Heart right ventricle (tissue), 16 donors: ENCODE results near the gene SERPINA10. TPM values are rescaled to one million over a fixed set of nuclear protein-coding genes. Genes with fewer than 3 reads are reported as not detected.
A peak's percentile ranks its signal among the peaks of the same experiment; 100 is the strongest.

ENCODE experiments used
- ATAC-seq, 8 donors: fragments of 200-7000 bp; cut with Tn5 transposase; one replicate each; pipeline ENCODE4 v1.9.1; 2020; ENCODE audit warnings: mild to moderate bottlenecking in 8 of 8, moderate library complexity in 8 of 8, moderate number of reproducible peaks in 1 of 8
- DNase-seq, 2 donors: peaks; one replicate each; pipeline ENCODE4 v3.0.0-alpha.2; 2020
- H3K27ac ChIP-seq, 10 donors: fragments of 200-600 bp; sonication (generic) in 2 of 10; one replicate each; pipeline versions ENCODE4 v1.5.0 to v1.8.0; 2020 to 2022; ENCODE audit warnings: mild to moderate bottlenecking in 3 of 10
- H3K27me3 ChIP-seq, 7 donors: fragments of 200-600 bp; one replicate each; pipeline ENCODE4 v1.8.0; 2021 to 2022; ENCODE audit warnings: mild to moderate bottlenecking in 2 of 7
- H3K36me3 ChIP-seq, 9 donors: fragments of 200-600 bp; sonication (generic) in 1 of 9; one replicate each; pipeline versions ENCODE4 v1.5.0 to v1.8.0; 2020 to 2022; ENCODE audit warnings: mild to moderate bottlenecking in 2 of 9
- H3K4me1 ChIP-seq, 9 donors: fragments of 200-600 bp; sonication (generic) in 1 of 9; one replicate each; pipeline versions ENCODE4 v1.5.0 to v1.8.0; 2020 to 2022; ENCODE audit warnings: mild to moderate bottlenecking in 4 of 9
- H3K4me3 ChIP-seq, 10 donors: fragments of 200-600 bp; sonication (generic) in 2 of 10; one replicate each; pipeline versions ENCODE4 v1.5.0 to v1.8.0; 2020 to 2022; ENCODE audit warnings: mild to moderate bottlenecking in 7 of 10, moderate library complexity in 2 of 10
- H3K9me3 ChIP-seq, 11 donors: fragments of 200-600 bp in 10 of 11; sonication (generic) in 2 of 11; one replicate each; pipeline versions ENCODE4 v1.5.0 to v1.8.0; 2013 to 2022; ENCODE audit warnings: mild to moderate bottlenecking in 2 of 11, control low read depth in 1 of 11, moderate library complexity in 1 of 11
- WGBS, 2 donors: extraction: QIAGEN DNeasy Blood & Tissue Kit; methylation state at CpG; one replicate each; pipeline ENCODE4 v1.1.7; 2013; ENCODE audit warnings: inconsistent platforms in 1 of 2; 5-methylcytosine and 5-hydroxymethylcytosine counted together
- intact Hi-C, 10 donors: fragments of 100-400 bp; cut with DNase I; formaldehyde crosslinking; loops; one replicate each; pipeline versions ENCODE4 v1.11.1 to v1.14.2; 2022
- long read RNA-seq, 3 donors: library from polyadenylated mRNA; unstranded; transcript quantifications; one replicate each; pipeline ENCODE4 v2.0.0, GENCODE V29; 2020 to 2021
- polyA plus RNA-seq, 2 donors: library from polyadenylated mRNA; stranded (reverse); fragments of 200-250 nt; gene quantifications; one replicate each; pipeline ENCODE4 v1.2.3, GENCODE V29; 2013
- total RNA-seq, 10 donors: library from RNA; stranded (reverse); fragmentation: NEBNext Ultra II Directional in 3 of 10; extraction: Animal tissue kit (Norgen Biotek cat#: 25700) in 3 of 10; gene quantifications; one replicate each; pipeline versions ENCODE4 v1.2.1 to v1.2.4, GENCODE V29; 2021 to 2023
- TF ChIP-seq, protein P1 (sequence below), 9 donors: fragments of 200-600 bp; sonication (generic) in 2 of 9; IDR thresholded peaks; one replicate each; pipeline versions ENCODE4 v1.5.0 to v1.8.0; 2021 to 2022; ENCODE audit warnings: antibody characterized with exemption in 9 of 9, mild to moderate bottlenecking in 5 of 9, moderate library complexity in 1 of 9
- donor health status: Arrhythmogenic right ventricular cardiomyopathy.
- donor health status: ischemic (EF 13 %, LVEDD 7.1; RV severe dilation, severe dysfunction).
- donor health status: healthy with polysubstance abuse.
- donor health status: DM: no; HTN: yes; CAD: no.
- donor health status: DM: no; HTN: no; CAD: no.
- donor health status: ischemic (EF 25% LVEDD 6.9; RV normal size, moderate dysfunction).
- donor health status: ischemic (EF 25% LVEDD 5.7; RV mildly dilated, moderate dysfunction).
- donor health status: healthy.
- donor health status: DM: yes; HTN: yes; CAD: no.
- donor health status: Ischemic cardiomyopathy.
- donor health status: ischemic (EF 35%, LVEDD 5.7; RV mildly dilated, moderate dysfunction).
- donor health status: nonischemic (EF 11% LVEDD 7.7; RV severe dilation, severe dysfunction).
- donor health status: DM: yes; HTN: yes; CAD: no.
- donor health status: PGD.
- donor health status: ischemic (EF 29% LVEDD 5.4; RV normal size, mild dysfunction).
- donor health status: nonischemic (EF 23%, LVEDD 6.1; RV moderate dilation, normal function).

SERPINA10 gene
- total RNA-seq, result not detected
- not detected for polyA plus RNA-seq
- long read RNA-seq, donor 1, result 0 reads
- long read RNA-seq, donor 2, result 0 reads
- long read RNA-seq, donor 3, result 0 reads

GRCh38 chr14:94292872-94293577, at the start of gene SERPINA10:
TSS of gene SERPINA10 (minus strand) at chr14:94293268. CDS start at chr14:94290593, 2,675 bp downstream.
- no peaks in the 10 kb centered on the region for H3K36me3 ChIP-seq
- DNase-seq, result no peak
- no peak within 1 kb of the TSS for H3K27ac ChIP-seq
- peaks cover 0 to 18% (median 0%) of the 10 kb centered on the region in 7 donors for H3K27me3 ChIP-seq
- WGBS, 2 donors, result 73 to 74% methylated on average over 10 of the region's 10 CpGs
- no peak for ATAC-seq
- TF ChIP-seq, protein P1, sequence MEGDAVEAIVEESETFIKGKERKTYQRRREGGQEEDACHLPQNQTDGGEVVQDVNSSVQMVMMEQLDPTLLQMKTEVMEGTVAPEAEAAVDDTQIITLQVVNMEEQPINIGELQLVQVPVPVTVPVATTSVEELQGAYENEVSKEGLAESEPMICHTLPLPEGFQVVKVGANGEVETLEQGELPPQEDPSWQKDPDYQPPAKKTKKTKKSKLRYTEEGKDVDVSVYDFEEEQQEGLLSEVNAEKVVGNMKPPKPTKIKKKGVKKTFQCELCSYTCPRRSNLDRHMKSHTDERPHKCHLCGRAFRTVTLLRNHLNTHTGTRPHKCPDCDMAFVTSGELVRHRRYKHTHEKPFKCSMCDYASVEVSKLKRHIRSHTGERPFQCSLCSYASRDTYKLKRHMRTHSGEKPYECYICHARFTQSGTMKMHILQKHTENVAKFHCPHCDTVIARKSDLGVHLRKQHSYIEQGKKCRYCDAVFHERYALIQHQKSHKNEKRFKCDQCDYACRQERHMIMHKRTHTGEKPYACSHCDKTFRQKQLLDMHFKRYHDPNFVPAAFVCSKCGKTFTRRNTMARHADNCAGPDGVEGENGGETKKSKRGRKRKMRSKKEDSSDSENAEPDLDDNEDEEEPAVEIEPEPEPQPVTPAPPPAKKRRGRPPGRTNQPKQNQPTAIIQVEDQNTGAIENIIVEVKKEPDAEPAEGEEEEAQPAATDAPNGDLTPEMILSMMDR (IDR thresholded peaks at IDR 0.05), result no peak
- no peak within 1 kb of the TSS for H3K4me3 ChIP-seq
- H3K9me3 ChIP-seq, result no peaks in the 10 kb centered on the region
- intact Hi-C loops, result no loop called here
- H3K4me1 ChIP-seq, result no peaks in the 10 kb centered on the region

DNA sequence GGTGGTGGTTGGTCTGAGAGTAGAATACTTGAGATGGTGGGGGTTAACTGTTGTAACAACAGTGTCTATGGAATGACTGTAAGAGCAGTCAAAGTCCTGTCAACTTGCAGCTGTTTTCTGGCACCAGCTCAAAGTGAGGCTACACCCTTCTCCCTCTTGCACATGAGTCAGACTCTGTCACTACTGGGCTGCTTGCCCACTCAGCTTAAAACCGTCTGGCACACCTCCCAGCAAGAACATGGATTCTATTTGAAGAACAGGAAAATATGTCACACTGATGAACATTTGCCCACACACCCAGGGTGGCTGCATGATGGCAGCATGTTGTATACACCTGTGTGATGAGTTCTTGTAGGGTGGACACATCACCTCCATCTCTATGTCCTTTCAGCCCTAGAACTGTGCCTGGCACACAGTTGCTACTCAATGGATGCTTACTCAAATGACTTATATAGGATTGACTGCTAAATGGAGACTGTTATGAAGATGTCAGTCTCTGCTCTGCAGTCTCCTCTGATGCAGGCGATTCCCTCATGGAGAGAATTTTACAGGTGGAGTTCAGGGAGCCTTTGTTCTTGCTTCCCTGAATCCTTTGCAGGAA, 49.4 kb upstream of the SERPINA10 start:
- DNase-seq, result peak; percentile 69 to 89
- Histone ChIP-seq H3K9me3 (no peaks in the 10 kb centered on the region), H3K36me3 (no peaks in the 10 kb centered on the region), H3K27me3 (peaks cover 0 to 2% (median 0%) of the 10 kb centered on the region in 7 donors), H3K4me1 (peaks cover 0 to 27% (median 13%) of the 10 kb centered on the region in 9 donors), H3K4me3 (no peak overlapping the region), H3K27ac (peak overlapping the region in 1 of 10 donors; percentile 34)
- intact Hi-C loops, result no loop called here
- TF ChIP-seq, protein P1 (IDR thresholded peaks at IDR 0.05), result no peak
- ATAC-seq, result peak; percentile 88 to 95 (median 94)
- WGBS, 2 donors, result 40 to 43% methylated on average over 2 of the region's 2 CpGs

DNA sequence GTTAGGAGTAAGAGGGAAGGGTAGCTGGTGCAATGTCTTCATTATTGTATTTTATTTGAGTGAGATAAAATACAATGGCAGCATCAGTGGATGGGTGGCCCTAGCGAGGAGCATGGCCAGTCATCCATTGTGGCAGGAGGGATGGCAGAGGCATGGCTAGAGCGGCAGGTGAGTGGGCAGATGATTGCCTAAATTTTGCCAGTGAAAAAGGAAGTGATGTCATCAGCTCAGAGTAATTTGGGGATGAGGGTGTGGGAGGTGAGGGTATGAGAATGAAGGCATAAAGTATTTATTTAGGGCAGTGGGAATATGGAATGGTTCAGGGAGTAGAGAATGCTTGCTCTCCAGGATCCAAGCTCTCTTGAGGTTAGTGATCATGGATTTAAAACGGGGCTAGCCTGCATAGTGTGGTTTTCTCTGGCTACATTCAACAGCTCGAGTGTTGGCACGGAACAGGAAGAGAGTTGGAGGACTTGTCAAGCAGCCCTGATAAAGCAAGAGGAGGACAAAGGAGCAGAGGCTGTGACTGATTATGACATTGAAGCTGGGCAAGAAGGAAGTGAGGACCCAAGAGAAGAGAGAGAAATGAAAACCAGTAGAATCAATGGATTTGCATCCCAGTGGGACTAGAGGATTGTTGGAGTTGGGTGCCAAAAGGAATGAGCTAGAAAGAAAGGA, 48.7 kb upstream of the SERPINA10 start:
- WGBS, 2 donors, result 42% methylated on average over 5 of the region's 5 CpGs
- Histone ChIP-seq H3K27me3 (no peaks in the 10 kb centered on the region), H3K27ac (peak overlapping the region in 1 of 10 donors; percentile 34), H3K4me3 (no peak overlapping the region), H3K9me3 (no peaks in the 10 kb centered on the region), H3K36me3 (no peaks in the 10 kb centered on the region), H3K4me1 (peaks cover 0 to 27% (median 13%) of the 10 kb centered on the region in 9 donors)
- TF ChIP-seq, protein P1 (IDR thresholded peaks at IDR 0.05), result no peak
- DNase-seq (no peak), ATAC-seq (peak in 6 of 8 donors; percentile 9 to 63 (median 48))
- intact Hi-C loops, result no loop called here

DNA sequence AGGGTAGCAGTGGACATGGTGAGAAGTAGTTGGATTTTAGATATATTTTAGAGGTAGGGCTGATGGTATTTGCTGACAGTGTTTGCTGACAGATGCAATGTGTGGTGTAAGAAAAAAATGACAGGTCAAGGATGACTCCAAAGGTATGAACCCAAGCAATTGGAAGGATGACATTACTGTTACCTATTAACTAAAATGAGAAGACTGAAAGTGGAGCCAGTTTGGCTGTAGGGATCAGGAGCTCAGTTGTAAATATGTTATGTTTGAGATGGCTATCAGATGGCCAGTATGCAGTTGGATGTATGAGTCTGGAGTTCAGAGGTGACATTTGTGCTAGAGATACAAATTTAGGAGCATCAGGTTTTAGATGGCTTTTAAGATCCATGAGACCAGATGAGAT, 47.5 kb upstream of the SERPINA10 start:
- ATAC-seq (no peak), DNase-seq (no peak)
- intact Hi-C loops, result no loop called here
- Histone ChIP-seq H3K36me3 (no peaks in the 10 kb centered on the region), H3K9me3 (no peaks in the 10 kb centered on the region), H3K27ac (no peak overlapping the region), H3K27me3 (peaks cover 0 to 4% (median 0%) of the 10 kb centered on the region in 7 donors), H3K4me1 (peaks cover 0 to 25% (median 13%) of the 10 kb centered on the region in 9 donors), H3K4me3 (no peak overlapping the region)
- TF ChIP-seq, protein P1 (IDR thresholded peaks at IDR 0.05), result no peak
